Esophagus muscularis mucosa (tissue), 4 donors: Measurements from ENCODE around the gene NELFA. TPM values are rescaled to one million over a fixed set of nuclear protein-coding genes. Genes with fewer than 3 reads are reported as not detected.

Experiments
- DNase-seq: peaks from one replicate; pipeline ENCODE4 v3.0.0-alpha.2; 2017; ENCODE audit errors: extremely low spot score
- H3K27ac ChIP-seq, 4 donors: fragments of 200-600 bp; sonication (generic); replicated peaks in 1 of 4; 1 replicate in 3 of 4; 2 replicates in 1 of 4; pipeline ENCODE4 v1.5.1; 2016 to 2019; ENCODE audit warnings: mild to moderate bottlenecking in 1 of 4
- H3K27me3 ChIP-seq, 4 donors: fragments of 200-600 bp; sonication (generic); one replicate each; pipeline versions ENCODE4 v1.5.1 to v1.6.0; 2016 to 2019
- H3K36me3 ChIP-seq, 4 donors: fragments of 200-600 bp; sonication (generic); one replicate each; pipeline ENCODE4 v1.5.1; 2016 to 2019
- H3K4me1 ChIP-seq, 4 donors: fragments of 200-600 bp; sonication (generic); one replicate each; pipeline ENCODE4 v1.5.1; 2016 to 2019
- H3K4me3 ChIP-seq, 4 donors: fragments of 200-600 bp; sonication (generic); 1 replicate in 2 of 4; 2 replicates in 2 of 4; pipeline ENCODE4 v1.5.1; 2016 to 2019; ENCODE audit warnings: mild to moderate bottlenecking in 4 of 4, moderate library complexity in 1 of 4
- H3K9me3 ChIP-seq, 4 donors: fragments of 200-600 bp; sonication (generic); 1 replicate in 3 of 4; 2 replicates in 1 of 4; pipeline ENCODE4 v1.5.1; 2016 to 2019
- CTCF ChIP-seq, 3 experiments: fragments of 200-600 bp in 2 of 3; fragments of 450-650 bp in 1 of 3; sonication (generic) in 2 of 3; IDR thresholded peaks; one replicate each; pipeline ENCODE4 v1.5.1; 2017 to 2019; ENCODE audit warnings: antibody characterized with exemption in 3 of 3, mild to moderate bottlenecking in 2 of 3, moderate library complexity in 1 of 3
- EP300 ChIP-seq: sonication (generic); formaldehyde crosslinking; IDR thresholded peaks from one replicate; pipeline ENCODE4 v1.6.1; 2017; ENCODE audit warnings: antibody characterized with exemption
- POLR2A ChIP-seq: fragments of 450-650 bp; IDR thresholded peaks from one replicate; pipeline ENCODE4 v1.6.1; 2017; ENCODE audit warnings: antibody characterized with exemption, moderate library complexity, mild to moderate bottlenecking, low read depth
- POLR2AphosphoS5 ChIP-seq, 2 donors: sonication (generic); formaldehyde crosslinking; IDR thresholded peaks; one replicate each; pipeline ENCODE4 v1.6.1; 2017; ENCODE audit warnings: antibody characterized with exemption in 2 of 2
- WGBS: methylation state at CpG from one replicate; pipeline ENCODE4 v1.1.5; 2018; 5-methylcytosine and 5-hydroxymethylcytosine counted together
- intact Hi-C: fragments of 100-400 bp; cut with DNase I; formaldehyde crosslinking; loops from one replicate; pipeline ENCODE4 v1.15.1; 2023
- total RNA-seq, 4 donors: library from RNA; depleted of rRNA; stranded (reverse); fragments of >200 nt; gene quantifications; one replicate each; pipeline versions ENCODE4 v1.1.0 to v1.2.1, GENCODE V29; 2016

The NELFA gene
- total RNA-seq, 4 donors from 2014 or later = 15.4 to 23.7 (median 18.7) TPM

- DNase-seq = peak; percentile 90
- Histone ChIP-seq H3K27ac (peak overlapping the region; percentile 94 to 100 (median 96)), H3K4me1 (peaks cover 8 to 37% (median 31%) of the 10 kb centered on the region in 4 donors), H3K9me3 (no peaks in the 10 kb centered on the region), H3K36me3 (peaks cover 0 to 16% (median 7%) of the 10 kb centered on the region in 4 donors), H3K4me3 (peak overlapping the region; percentile 81 to 99 (median 98)), H3K27me3 (no peaks in the 10 kb centered on the region)
- intact Hi-C loops = no loop called here
- WGBS = 11% methylated on average over 23 of the region's 23 CpGs
- TF ChIP-seq CTCF (IDR thresholded peaks at IDR 0.05) (peak in 2 of 3 experiments; percentile 4 to 38), POLR2A (no peak), POLR2AphosphoS5 (IDR thresholded peaks at IDR 0.05) (no peak)
These were observed 968 bp upstream of the NELFA start for GRCh38 chr4:2009651-2010233.

GRCh38 chr4:2008671-2008920, 178 bp downstream of the NELFA start:
- no peaks in the 10 kb centered on the region for H3K9me3 ChIP-seq
- no peak for TF ChIP-seq CTCF (IDR thresholded peaks at IDR 0.05)
- no peak for TF ChIP-seq EP300
- no peak for TF ChIP-seq POLR2A
- TF ChIP-seq POLR2AphosphoS5 (IDR thresholded peaks at IDR 0.05) = no peak
- H3K27me3 ChIP-seq = no peaks in the 10 kb centered on the region
- no peak for DNase-seq
- peaks cover 8 to 37% (median 31%) of the 10 kb centered on the region in 4 donors for H3K4me1 ChIP-seq
- peaks cover 0 to 26% (median 14%) of the 10 kb centered on the region in 4 donors for H3K36me3 ChIP-seq
- intact Hi-C loops = no loop called here
- peak overlapping the region; percentile 81 to 99 (median 98) for H3K4me3 ChIP-seq
- under 1% methylated on average over 14 of the region's 27 CpGs for WGBS
- H3K27ac ChIP-seq = peak overlapping the region; percentile 94 to 100 (median 96)

- peak; percentile 87 for DNase-seq
- H3K4me1 ChIP-seq = peaks cover 8 to 37% (median 31%) of the 10 kb centered on the region in 4 donors
- peak overlapping the region; percentile 81 to 99 (median 98) for H3K4me3 ChIP-seq
- no peaks in the 10 kb centered on the region for H3K9me3 ChIP-seq
- H3K27me3 ChIP-seq = no peaks in the 10 kb centered on the region
- TF ChIP-seq POLR2AphosphoS5 (IDR thresholded peaks at IDR 0.05) = no peak
- under 1% methylated on average over 54 of the region's 57 CpGs for WGBS
- H3K36me3 ChIP-seq = peaks cover 0 to 32% (median 20%) of the 10 kb centered on the region in 4 donors
- H3K27ac ChIP-seq = peak overlapping the region; percentile 94 to 100 (median 96)
- intact Hi-C loops = no loop called here
These were observed 737 bp downstream of the NELFA start for GRCh38 chr4:2007804-2008670.

GRCh38 chr4:2006956-2007653, 1.7 kb downstream of the NELFA start:
- intact Hi-C loops = no loop called here
- 87% methylated on average over 15 of the region's 15 CpGs for WGBS

More at GRCh38 chr4:2006956-2007653, 1.7 kb downstream of the NELFA start:
- TF ChIP-seq EP300 (no peak), POLR2AphosphoS5 (IDR thresholded peaks at IDR 0.05) (no peak), POLR2A (no peak), CTCF (IDR thresholded peaks at IDR 0.05) (no peak)
- Histone ChIP-seq H3K4me1 (peaks cover 8 to 37% (median 31%) of the 10 kb centered on the region in 4 donors), H3K9me3 (no peaks in the 10 kb centered on the region), H3K4me3 (peak overlapping the region; percentile 81 to 99 (median 98)), H3K27me3 (no peaks in the 10 kb centered on the region), H3K36me3 (peaks cover 0 to 36% (median 21%) of the 10 kb centered on the region in 4 donors), H3K27ac (no peak overlapping the region)
- peak; percentile 60 for DNase-seq
